ENCODE results near the gene GMDS.

DNA sequence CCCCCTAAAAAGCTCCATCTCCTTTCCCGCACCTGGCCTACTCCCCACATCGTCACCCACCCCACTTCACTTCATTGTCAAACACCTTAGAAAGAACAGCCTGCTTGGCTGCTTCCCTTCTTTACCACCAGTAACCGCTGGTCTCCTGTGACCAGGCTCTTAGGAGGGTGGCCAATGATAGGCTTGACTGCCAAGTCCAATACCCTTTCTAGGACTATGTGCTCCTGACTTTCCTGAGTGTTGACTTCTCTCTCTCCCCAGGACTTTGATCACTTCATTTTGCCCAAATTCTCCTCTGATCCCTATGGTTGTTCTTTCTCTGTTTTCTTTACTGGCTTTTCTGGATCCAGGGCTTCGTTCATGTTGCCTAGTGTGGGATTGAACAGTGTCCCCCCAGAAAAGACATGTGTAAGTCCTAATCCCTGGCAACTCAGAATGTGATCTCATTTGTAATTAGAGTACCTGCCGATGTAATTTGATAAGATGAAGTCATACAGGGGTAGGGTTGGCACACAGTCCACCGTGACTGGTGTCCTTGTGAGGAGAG lies 254.0 kb downstream of the GMDS start:
- TF ChIP-seq POLR2A (IDR thresholded peaks at IDR 0.05) = no peak
- TF ChIP-seq, protein P1, sequence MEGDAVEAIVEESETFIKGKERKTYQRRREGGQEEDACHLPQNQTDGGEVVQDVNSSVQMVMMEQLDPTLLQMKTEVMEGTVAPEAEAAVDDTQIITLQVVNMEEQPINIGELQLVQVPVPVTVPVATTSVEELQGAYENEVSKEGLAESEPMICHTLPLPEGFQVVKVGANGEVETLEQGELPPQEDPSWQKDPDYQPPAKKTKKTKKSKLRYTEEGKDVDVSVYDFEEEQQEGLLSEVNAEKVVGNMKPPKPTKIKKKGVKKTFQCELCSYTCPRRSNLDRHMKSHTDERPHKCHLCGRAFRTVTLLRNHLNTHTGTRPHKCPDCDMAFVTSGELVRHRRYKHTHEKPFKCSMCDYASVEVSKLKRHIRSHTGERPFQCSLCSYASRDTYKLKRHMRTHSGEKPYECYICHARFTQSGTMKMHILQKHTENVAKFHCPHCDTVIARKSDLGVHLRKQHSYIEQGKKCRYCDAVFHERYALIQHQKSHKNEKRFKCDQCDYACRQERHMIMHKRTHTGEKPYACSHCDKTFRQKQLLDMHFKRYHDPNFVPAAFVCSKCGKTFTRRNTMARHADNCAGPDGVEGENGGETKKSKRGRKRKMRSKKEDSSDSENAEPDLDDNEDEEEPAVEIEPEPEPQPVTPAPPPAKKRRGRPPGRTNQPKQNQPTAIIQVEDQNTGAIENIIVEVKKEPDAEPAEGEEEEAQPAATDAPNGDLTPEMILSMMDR (IDR thresholded peaks at IDR 0.05) = no peak
